Inflammatory macrophage treated with lipopolysaccharide for 4 hours (primary cell): ENCODE measurements around the gene ACCSL.

Experiments
- DNase-seq: peaks from one replicate; pipeline ENCODE4 v3.0.0-alpha.2; 2020

ACCSL gene

GRCh38 chr11:44018829-44019228 is 29.0 kb upstream of the ACCSL start:
- DNase-seq, result no peak

- no peak for DNase-seq
These were observed 22.8 kb upstream of the ACCSL start for GRCh38 chr11:44024977-44025376.

GRCh38 chr11:44025727-44026126 is 22.1 kb upstream of the ACCSL start:
- no peak for DNase-seq

GRCh38 chr11:44028401-44028800 is 19.4 kb upstream of the ACCSL start:
- DNase-seq, result no peak

GRCh38 chr11:44028816-44029506 is 18.8 kb upstream of the ACCSL start:
- no peak for DNase-seq

GRCh38 chr11:44029507-44029845 is 18.3 kb upstream of the ACCSL start:
- DNase-seq, result no peak

GRCh38 chr11:44029977-44030911 is 17.5 kb upstream of the ACCSL start:
- DNase-seq, result peak; percentile 40

- no peak for DNase-seq
These were observed 16.8 kb upstream of the ACCSL start for GRCh38 chr11:44030996-44031395.

- DNase-seq, result no peak
These were observed 16.2 kb upstream of the ACCSL start for GRCh38 chr11:44031549-44031948.

GRCh38 chr11:44032299-44033085 is 15.3 kb upstream of the ACCSL start:
- no peak for DNase-seq

GRCh38 chr11:44033411-44033850 is 14.3 kb upstream of the ACCSL start:
- no peak for DNase-seq

GRCh38 chr11:44033856-44034255 is 13.9 kb upstream of the ACCSL start:
- no peak for DNase-seq

- DNase-seq, result no peak
These were observed 13.1 kb upstream of the ACCSL start for GRCh38 chr11:44034639-44035038.

GRCh38 chr11:44036811-44037657 is 10.7 kb upstream of the ACCSL start:
- peak; percentile 45 for DNase-seq

- no peak for DNase-seq
These were observed 10.2 kb upstream of the ACCSL start for GRCh38 chr11:44037658-44037998.

GRCh38 chr11:44043157-44043556 is 4.6 kb upstream of the ACCSL start:
- DNase-seq, result no peak

GRCh38 chr11:44046182-44046581 is 1.6 kb upstream of the ACCSL start:
- no peak for DNase-seq

- DNase-seq, result no peak
These were observed 483 bp upstream of the ACCSL start for GRCh38 chr11:44047298-44047697.

GRCh38 chr11:44049832-44050231 is 2.1 kb downstream of the ACCSL start:
- DNase-seq, result no peak

GRCh38 chr11:44051171-44051570 is 3.4 kb downstream of the ACCSL start:
- DNase-seq, result no peak

- no peak for DNase-seq
These were observed 9.6 kb downstream of the ACCSL start for GRCh38 chr11:44057340-44057739.

- DNase-seq, result no peak
These were observed 10.5 kb downstream of the ACCSL start for GRCh38 chr11:44058275-44058674.
